ENCODE results near the gene COQ8A. TPM values are rescaled to one million over a fixed set of nuclear protein-coding genes. Genes with fewer than 3 reads are reported as not detected.
A peak's percentile ranks its signal among the peaks of the same experiment; 100 is the strongest.

COQ8A gene
- total and polyA plus RNA-seq, 2 experiments from 2014 or later = 25.2 to 37.4 TPM

DNA sequence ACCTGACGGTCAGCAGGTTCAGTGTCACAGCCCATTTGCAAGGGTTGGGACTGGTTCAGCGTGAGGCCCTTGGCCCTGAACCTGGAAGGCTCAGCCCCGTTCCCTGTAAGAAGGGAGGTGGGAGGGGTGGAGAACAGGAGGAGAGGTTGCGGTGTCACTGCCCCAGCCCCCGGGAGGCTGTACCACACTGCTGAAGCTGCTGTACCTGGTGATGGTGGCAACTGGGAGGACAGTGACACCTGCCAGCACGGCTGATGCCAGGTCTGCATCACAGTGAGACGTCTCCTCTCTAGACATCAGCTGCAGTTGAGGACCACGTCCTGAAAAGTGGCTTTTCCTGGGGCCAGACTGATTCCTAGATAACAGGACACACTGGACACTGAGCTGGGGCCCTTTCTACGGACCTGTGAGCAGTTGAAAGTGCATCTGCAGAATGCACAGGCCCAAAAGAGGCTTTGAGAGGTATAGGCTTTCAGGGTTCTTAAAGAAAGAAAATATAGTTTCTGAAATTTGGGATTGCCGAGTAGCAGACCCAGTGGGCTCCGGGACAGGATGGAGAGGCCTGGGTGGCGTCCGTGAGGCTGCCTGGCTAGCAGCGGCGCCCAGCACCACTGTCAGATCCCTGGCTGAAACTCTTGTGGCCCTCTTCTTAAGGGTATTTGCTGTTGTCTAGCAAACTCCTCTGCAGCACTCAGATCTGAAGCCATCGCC, 47.7 kb downstream of the COQ8A start:
- 0 out of 2 replicates have a peak overlapping the region, but pooled peaks have one; percentile 63 for H3K27ac ChIP-seq (ENCODE audit: low read depth)
- no peak overlapping the region for H2AFZ ChIP-seq
- no peaks in the 10 kb centered on the region; the same call in 1 of the 2 replicates for H4K20me1 ChIP-seq (replicated peaks; ENCODE audit: insufficient read depth)
- no peak overlapping the region for H3K4me3 Mint-ChIP-seq
- no peaks in the 10 kb centered on the region for H3K4me1 ChIP-seq (ENCODE audit: insufficient read depth)
- peak overlapping the region; percentile 31; the same call in 1 of the 2 replicates for H3K27ac Mint-ChIP-seq
- H3K79me2 ChIP-seq (replicated peaks; ENCODE audit: insufficient read depth) = no peaks in the 10 kb centered on the region
- peaks cover 21% of the 10 kb centered on the region for H3K36me3 Mint-ChIP-seq (ENCODE audit: low read depth)
- no peaks in the 10 kb centered on the region for H3K9me2 ChIP-seq (ENCODE audit: insufficient read depth)
- ATAC-seq (no peak), DNase-seq (ENCODE audit: low spot score) (no peak)
- no peaks in the 10 kb centered on the region for H3K27me3 ChIP-seq (ENCODE audit: insufficient read depth)
- H3K36me3 ChIP-seq (ENCODE audit: insufficient read depth) = no peaks in the 10 kb centered on the region
- H3K4me2 ChIP-seq = no peak overlapping the region
- TF ChIP-seq ZNF331 (CRISPR knock-in tag; IDR thresholded peaks at IDR 0.05; ENCODE audit: low read depth) = no peak
- no peak for TF ChIP-seq CREB1 (CRISPR knock-in tag; IDR thresholded peaks at IDR 0.05; ENCODE audit: low read depth)
- 0 out of 2 replicates have a peak, but pooled peaks have one; percentile 4 for TF ChIP-seq POLR2AphosphoS5 (IDR thresholded peaks at IDR 0.05; ENCODE audit: low read depth)
- TF ChIP-seq, protein P1, sequence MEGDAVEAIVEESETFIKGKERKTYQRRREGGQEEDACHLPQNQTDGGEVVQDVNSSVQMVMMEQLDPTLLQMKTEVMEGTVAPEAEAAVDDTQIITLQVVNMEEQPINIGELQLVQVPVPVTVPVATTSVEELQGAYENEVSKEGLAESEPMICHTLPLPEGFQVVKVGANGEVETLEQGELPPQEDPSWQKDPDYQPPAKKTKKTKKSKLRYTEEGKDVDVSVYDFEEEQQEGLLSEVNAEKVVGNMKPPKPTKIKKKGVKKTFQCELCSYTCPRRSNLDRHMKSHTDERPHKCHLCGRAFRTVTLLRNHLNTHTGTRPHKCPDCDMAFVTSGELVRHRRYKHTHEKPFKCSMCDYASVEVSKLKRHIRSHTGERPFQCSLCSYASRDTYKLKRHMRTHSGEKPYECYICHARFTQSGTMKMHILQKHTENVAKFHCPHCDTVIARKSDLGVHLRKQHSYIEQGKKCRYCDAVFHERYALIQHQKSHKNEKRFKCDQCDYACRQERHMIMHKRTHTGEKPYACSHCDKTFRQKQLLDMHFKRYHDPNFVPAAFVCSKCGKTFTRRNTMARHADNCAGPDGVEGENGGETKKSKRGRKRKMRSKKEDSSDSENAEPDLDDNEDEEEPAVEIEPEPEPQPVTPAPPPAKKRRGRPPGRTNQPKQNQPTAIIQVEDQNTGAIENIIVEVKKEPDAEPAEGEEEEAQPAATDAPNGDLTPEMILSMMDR (conservative IDR thresholded peaks at IDR 0.05; ENCODE audit: low read depth in 2 of 2) = no peak
- H3F3A ChIP-seq (replicated peaks; ENCODE audit: low read depth) = no peaks in the 10 kb centered on the region; the same call in 1 of the 2 replicates
- H3K4me3 ChIP-seq = no peak overlapping the region
- no peaks in the 10 kb centered on the region for H3K9me3 Mint-ChIP-seq
- peaks cover 19% of the 10 kb centered on the region for H3K27me3 Mint-ChIP-seq (ENCODE audit: insufficient read depth, low read depth, poor library complexity)
- peaks cover 15% of the 10 kb centered on the region for H3K4me1 Mint-ChIP-seq

GRCh38 chr1:226988334-226988666, 48.2 kb downstream of the COQ8A start:
- Histone ChIP-seq H3K4me2 (no peak overlapping the region), H3K36me3 (ENCODE audit: insufficient read depth) (no peaks in the 10 kb centered on the region), H3K79me2 (replicated peaks; ENCODE audit: insufficient read depth) (no peaks in the 10 kb centered on the region), H4K20me1 (replicated peaks; ENCODE audit: insufficient read depth) (no peaks in the 10 kb centered on the region; the same call in 1 of the 2 replicates), H3K4me1 (ENCODE audit: insufficient read depth) (no peaks in the 10 kb centered on the region), H2AFZ (no peak overlapping the region), H3F3A (replicated peaks; ENCODE audit: low read depth) (no peaks in the 10 kb centered on the region; the same call in 1 of the 2 replicates), H3K27ac (ENCODE audit: low read depth) (0 out of 2 replicates have a peak overlapping the region, but pooled peaks have one; percentile 63), H3K9me2 (ENCODE audit: insufficient read depth) (no peaks in the 10 kb centered on the region), H3K4me3 (no peak overlapping the region), H3K27me3 (ENCODE audit: insufficient read depth) (no peaks in the 10 kb centered on the region)
- Mint-ChIP-seq H3K27ac (peak overlapping the region; percentile 31; the same call in 1 of the 2 replicates), H3K9me3 (no peaks in the 10 kb centered on the region), H3K4me3 (no peak overlapping the region), H3K27me3 (ENCODE audit: insufficient read depth, low read depth, poor library complexity) (peaks cover 16% of the 10 kb centered on the region), H3K36me3 (ENCODE audit: low read depth) (peaks cover 21% of the 10 kb centered on the region), H3K4me1 (peaks cover 17% of the 10 kb centered on the region)
- ATAC-seq = peak; percentile 61
- DNase-seq (ENCODE audit: low spot score) = no peak
- TF ChIP-seq ETS1 (IDR thresholded peaks at IDR 0.05) (no peak), NANOG (IDR thresholded peaks at IDR 0.05; ENCODE audit: borderline replicate concordance) (no peak), ZNF114 (CRISPR knock-in tag; IDR thresholded peaks at IDR 0.05) (no peak), POLR2AphosphoS5 (IDR thresholded peaks at IDR 0.05; ENCODE audit: low read depth) (no peak), EZH2phosphoT487 (IDR thresholded peaks at IDR 0.05; ENCODE audit: unreplicated experiment) (no peak)
- TF ChIP-seq, protein P1 (conservative IDR thresholded peaks at IDR 0.05; ENCODE audit: low read depth in 2 of 2) = no peak
- TF ChIP-seq, protein P2, sequence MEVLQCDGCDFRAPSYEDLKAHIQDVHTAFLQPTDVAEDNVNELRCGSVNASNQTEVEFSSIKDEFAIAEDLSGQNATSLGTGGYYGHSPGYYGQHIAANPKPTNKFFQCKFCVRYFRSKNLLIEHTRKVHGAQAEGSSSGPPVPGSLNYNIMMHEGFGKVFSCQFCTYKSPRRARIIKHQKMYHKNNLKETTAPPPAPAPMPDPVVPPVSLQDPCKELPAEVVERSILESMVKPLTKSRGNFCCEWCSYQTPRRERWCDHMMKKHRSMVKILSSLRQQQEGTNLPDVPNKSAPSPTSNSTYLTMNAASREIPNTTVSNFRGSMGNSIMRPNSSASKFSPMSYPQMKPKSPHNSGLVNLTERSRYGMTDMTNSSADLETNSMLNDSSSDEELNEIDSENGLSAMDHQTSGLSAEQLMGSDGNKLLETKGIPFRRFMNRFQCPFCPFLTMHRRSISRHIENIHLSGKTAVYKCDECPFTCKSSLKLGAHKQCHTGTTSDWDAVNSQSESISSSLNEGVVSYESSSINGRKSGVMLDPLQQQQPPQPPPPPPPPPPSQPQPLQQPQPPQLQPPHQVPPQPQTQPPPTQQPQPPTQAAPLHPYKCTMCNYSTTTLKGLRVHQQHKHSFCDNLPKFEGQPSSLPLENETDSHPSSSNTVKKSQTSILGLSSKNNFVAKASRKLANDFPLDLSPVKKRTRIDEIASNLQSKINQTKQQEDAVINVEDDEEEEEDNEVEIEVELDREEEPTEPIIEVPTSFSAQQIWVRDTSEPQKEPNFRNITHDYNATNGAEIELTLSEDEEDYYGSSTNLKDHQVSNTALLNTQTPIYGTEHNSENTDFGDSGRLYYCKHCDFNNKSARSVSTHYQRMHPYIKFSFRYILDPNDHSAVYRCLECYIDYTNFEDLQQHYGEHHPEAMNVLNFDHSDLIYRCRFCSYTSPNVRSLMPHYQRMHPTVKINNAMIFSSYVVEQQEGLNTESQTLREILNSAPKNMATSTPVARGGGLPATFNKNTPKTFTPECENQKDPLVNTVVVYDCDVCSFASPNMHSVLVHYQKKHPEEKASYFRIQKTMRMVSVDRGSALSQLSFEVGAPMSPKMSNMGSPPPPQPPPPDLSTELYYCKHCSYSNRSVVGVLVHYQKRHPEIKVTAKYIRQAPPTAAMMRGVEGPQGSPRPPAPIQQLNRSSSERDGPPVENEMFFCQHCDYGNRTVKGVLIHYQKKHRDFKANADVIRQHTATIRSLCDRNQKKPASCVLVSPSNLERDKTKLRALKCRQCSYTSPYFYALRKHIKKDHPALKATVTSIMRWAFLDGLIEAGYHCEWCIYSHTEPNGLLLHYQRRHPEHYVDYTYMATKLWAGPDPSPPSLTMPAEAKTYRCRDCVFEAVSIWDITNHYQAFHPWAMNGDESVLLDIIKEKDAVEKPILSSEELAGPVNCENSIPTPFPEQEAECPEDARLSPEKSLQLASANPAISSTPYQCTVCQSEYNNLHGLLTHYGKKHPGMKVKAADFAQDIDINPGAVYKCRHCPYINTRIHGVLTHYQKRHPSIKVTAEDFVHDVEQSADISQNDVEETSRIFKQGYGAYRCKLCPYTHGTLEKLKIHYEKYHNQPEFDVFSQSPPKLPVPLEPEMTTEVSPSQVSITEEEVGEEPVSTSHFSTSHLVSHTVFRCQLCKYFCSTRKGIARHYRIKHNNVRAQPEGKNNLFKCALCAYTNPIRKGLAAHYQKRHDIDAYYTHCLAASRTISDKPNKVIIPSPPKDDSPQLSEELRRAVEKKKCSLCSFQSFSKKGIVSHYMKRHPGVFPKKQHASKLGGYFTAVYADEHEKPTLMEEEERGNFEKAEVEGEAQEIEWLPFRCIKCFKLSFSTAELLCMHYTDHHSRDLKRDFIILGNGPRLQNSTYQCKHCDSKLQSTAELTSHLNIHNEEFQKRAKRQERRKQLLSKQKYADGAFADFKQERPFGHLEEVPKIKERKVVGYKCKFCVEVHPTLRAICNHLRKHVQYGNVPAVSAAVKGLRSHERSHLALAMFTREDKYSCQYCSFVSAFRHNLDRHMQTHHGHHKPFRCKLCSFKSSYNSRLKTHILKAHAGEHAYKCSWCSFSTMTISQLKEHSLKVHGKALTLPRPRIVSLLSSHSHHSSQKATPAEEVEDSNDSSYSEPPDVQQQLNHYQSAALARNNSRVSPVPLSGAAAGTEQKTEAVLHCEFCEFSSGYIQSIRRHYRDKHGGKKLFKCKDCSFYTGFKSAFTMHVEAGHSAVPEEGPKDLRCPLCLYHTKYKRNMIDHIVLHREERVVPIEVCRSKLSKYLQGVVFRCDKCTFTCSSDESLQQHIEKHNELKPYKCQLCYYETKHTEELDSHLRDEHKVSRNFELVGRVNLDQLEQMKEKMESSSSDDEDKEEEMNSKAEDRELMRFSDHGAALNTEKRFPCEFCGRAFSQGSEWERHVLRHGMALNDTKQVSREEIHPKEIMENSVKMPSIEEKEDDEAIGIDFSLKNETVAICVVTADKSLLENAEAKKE (CRISPR knock-in tag; IDR thresholded peaks at IDR 0.05) = no peak
